22Rv1 (cell line): ENCODE data around the gene CDC73.

Experiments used
- CTCF ChIP-seq: fragments of 450-650 bp; IDR thresholded peaks from 2 replicates; pipeline ENCODE4 v1.5.1; 2017; ENCODE audit warnings: mild to moderate bottlenecking
- ZFX ChIP-seq: fragments of 450-650 bp; IDR thresholded peaks from 2 replicates; pipeline ENCODE4 v1.6.1; 2017; ENCODE audit warnings: antibody characterized with exemption, borderline replicate concordance

- TF ChIP-seq CTCF (no peak), ZFX (no peak)
Observed at GRCh38 chr1:193156822-193157142, 35.0 kb downstream of the CDC73 start.
